Body of pancreas (tissue), 4 donors: ENCODE data around the gene HS3ST5. TPM values are rescaled to one million over a fixed set of nuclear protein-coding genes. Genes with fewer than 3 reads are reported as not detected.
"Not testable (repeated sequence)": the region's sequence is repeated elsewhere in the genome, so short reads cannot be mapped to it uniquely, and the experiment has no call there.

Experiments
- ATAC-seq: fragments of 150-250 bp; one replicate; pipeline ENCODE4 v1.9.1; 2016
- DNase-seq, 4 donors: peaks; one replicate each; pipeline ENCODE4 v3.0.0-alpha.2; 2019
- H3K27ac ChIP-seq, 4 donors: fragments of 200-600 bp; sonication (generic); 1 replicate in 3 of 4; 2 replicates in 1 of 4; pipeline versions ENCODE4 v1.5.1 to v1.6.1; 2016 to 2019; ENCODE audit warnings: mild to moderate bottlenecking in 1 of 4, mixed read lengths in 1 of 4, moderate library complexity in 1 of 4
- H3K27me3 ChIP-seq, 2 donors: fragments of 200-600 bp; sonication (generic); one replicate each; pipeline ENCODE4 v1.6.0; 2016; ENCODE audit warnings: mild to moderate bottlenecking in 1 of 2
- H3K36me3 ChIP-seq, 2 donors: fragments of 200-600 bp; sonication (generic); replicated peaks in 1 of 2; 2 replicates each; pipeline ENCODE4 v1.5.1; 2016; ENCODE audit warnings: low read depth in 2 of 2; ENCODE audit not compliant: insufficient read depth in 1 of 2
- H3K4me1 ChIP-seq: fragments of 200-600 bp; sonication (generic); one replicate; pipeline ENCODE4 v1.6.0; 2016
- H3K4me3 ChIP-seq, 2 donors: fragments of 200-600 bp; sonication (generic); 1 replicate in 1 of 2; 2 replicates in 1 of 2; pipeline ENCODE4 v1.5.1; 2016 to 2019
- H3K9me3 ChIP-seq, 3 donors: fragments of 200-600 bp; sonication (generic); 1 replicate in 2 of 3; 2 replicates in 1 of 3; pipeline ENCODE4 v1.5.1; 2016
- POLR2A ChIP-seq, 3 donors: fragments of 450-650 bp; IDR thresholded peaks; one replicate each; pipeline ENCODE4 v1.6.1; 2016; ENCODE audit warnings: antibody characterized with exemption in 3 of 3, mild to moderate bottlenecking in 2 of 3
- WGBS, 2 donors: methylation state at CpG; one replicate each; pipeline ENCODE4 v1.1.5; 2017; 5-methylcytosine and 5-hydroxymethylcytosine counted together
- intact Hi-C: fragments of 100-400 bp; cut with DNase I; formaldehyde crosslinking; loops from one replicate; pipeline ENCODE4 v1.15.1; 2023
- total RNA-seq, 2 donors: library from RNA; depleted of rRNA; stranded (reverse); fragments of >200 nt; gene quantifications; one replicate each; pipeline ENCODE4 v1.1.0, GENCODE V29; 2016
- TF ChIP-seq, protein P1 (sequence below), 7 experiments: fragments of 450-650 bp in 4 of 7; fragments of 200-600 bp in 3 of 7; sonication (generic) in 3 of 7; IDR thresholded peaks; one replicate each; pipeline ENCODE4 v1.5.1; 2016 to 2019; ENCODE audit warnings: antibody characterized with exemption in 7 of 7

Gene HS3ST5
- total RNA-seq, 2 donors from 2014 or later = 0.26 TPM; not detected in 1

DNA sequence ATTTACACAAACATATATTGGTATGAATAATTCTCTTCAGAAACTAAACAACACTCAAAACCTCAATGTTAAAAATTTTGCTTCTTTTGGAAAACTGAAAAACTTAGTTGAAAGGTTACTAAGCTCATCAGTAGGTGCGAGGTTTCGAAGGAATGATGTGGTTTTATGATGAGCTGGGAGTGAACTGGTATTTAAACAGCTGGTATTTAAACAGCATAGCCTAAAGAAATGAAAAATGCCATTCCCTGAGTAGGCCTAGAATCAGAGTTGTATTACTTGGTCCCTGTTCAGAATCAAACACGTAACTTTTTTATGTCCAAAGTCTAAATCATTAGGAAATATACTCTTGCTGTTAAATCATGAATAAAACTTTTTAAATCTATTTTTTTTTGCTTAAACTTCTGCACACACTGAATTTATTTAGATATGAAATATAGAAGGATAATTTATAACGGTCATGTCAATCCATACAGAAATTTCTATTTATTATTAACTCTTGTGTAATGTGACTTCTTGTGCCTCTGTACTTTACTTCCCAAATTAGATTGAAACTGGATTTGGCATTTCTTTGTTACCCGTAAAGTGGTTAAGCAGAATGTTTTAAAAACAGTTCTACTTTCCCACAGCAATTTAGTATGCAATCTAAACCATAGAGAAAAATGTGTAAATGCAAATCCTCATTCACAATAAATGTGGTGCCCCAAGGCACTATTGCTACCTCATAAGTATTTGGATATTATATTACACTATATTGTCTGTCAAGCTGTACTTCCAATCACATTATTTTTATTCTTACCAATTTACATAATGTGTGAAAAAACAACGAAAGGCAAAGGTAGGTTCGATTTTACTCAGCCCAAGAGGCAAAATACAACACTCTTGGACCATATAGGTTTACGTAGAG is 124.1 kb downstream of the HS3ST5 start:
- intact Hi-C loops = no loop called here
- Histone ChIP-seq H3K27ac (no peak overlapping the region), H3K9me3 (no peaks in the 10 kb centered on the region), H3K4me1 (no peaks in the 10 kb centered on the region), H3K36me3 (no peaks in the 10 kb centered on the region), H3K27me3 (no peaks in the 10 kb centered on the region), H3K4me3 (no peak overlapping the region)
- ATAC-seq (no peak), DNase-seq (no peak)
- no peak for TF ChIP-seq POLR2A (IDR thresholded peaks at IDR 0.05)
- TF ChIP-seq, protein P1, sequence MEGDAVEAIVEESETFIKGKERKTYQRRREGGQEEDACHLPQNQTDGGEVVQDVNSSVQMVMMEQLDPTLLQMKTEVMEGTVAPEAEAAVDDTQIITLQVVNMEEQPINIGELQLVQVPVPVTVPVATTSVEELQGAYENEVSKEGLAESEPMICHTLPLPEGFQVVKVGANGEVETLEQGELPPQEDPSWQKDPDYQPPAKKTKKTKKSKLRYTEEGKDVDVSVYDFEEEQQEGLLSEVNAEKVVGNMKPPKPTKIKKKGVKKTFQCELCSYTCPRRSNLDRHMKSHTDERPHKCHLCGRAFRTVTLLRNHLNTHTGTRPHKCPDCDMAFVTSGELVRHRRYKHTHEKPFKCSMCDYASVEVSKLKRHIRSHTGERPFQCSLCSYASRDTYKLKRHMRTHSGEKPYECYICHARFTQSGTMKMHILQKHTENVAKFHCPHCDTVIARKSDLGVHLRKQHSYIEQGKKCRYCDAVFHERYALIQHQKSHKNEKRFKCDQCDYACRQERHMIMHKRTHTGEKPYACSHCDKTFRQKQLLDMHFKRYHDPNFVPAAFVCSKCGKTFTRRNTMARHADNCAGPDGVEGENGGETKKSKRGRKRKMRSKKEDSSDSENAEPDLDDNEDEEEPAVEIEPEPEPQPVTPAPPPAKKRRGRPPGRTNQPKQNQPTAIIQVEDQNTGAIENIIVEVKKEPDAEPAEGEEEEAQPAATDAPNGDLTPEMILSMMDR (IDR thresholded peaks at IDR 0.05) = no peak
- WGBS, 2 donors = 60 to 64% methylated on average over 8 of the region's 8 CpGs

DNA sequence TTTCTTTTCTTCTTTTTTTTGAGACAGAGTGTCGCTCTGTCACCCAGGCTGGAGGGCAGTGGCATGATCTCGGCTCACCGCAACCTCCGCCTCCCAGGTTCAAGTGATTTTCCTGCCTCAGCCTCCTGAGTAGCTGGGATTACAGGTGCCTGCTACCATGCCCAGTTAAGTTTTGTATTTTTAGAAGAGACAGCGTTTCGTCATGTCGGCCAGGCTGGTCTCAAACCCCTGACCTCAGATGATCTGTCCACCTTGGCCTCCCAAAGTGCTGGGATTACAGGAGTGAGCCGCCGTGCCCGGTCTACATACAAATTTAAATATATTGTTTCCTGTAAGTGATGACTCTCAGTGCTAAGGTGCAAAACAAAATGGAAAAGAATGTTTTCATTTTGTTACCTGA is 124.8 kb downstream of the HS3ST5 start:
- WGBS, 2 donors = 80 to 96% methylated on average over 10 of the region's 10 CpGs
- ATAC-seq, H3K4me1 ChIP-seq, H3K36me3 ChIP-seq, H3K27ac ChIP-seq, H3K4me3 ChIP-seq, H3K27me3 ChIP-seq, DNase-seq, H3K9me3 ChIP-seq, intact Hi-C loops: not testable (repeated sequence)

DNA sequence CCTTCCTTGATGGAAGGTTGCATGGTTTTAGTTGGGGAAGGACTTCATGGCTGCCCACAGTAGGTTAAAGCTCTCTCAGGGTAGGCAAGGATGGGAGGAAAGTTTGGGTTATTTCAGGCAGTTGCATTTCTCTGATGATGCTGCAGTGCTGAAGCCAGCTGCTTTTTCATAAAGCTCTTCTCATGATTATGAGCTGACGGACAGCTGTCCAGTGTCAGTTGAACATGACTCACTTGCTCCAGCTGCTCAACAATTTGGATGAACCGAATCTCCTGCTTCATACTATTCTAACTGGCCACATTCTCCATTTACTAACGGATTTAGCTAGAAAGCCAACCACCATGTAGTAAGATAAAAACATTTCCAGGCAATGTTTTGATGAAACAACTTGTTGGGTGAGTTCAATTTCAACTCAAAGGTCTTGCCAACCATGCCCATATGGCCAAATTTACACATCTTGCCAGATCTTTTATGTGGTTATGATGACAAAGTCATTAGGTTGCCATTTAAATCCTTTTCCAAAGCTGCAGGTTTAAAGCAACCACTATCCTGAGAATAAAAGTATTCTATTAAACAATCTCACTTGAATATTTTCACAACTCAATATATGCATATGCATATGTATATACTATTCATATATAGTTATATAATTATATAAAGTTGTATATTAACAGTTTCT is 125.9 kb downstream of the HS3ST5 start:
- Histone ChIP-seq H3K9me3 (no peaks in the 10 kb centered on the region), H3K27me3 (no peaks in the 10 kb centered on the region), H3K27ac (no peak overlapping the region), H3K4me3 (no peak overlapping the region), H3K4me1 (no peaks in the 10 kb centered on the region), H3K36me3 (no peaks in the 10 kb centered on the region)
- intact Hi-C loops = no loop called here
- no peak for DNase-seq
- ATAC-seq = no peak
- 77 to 90% methylated on average over 3 of the region's 3 CpGs for WGBS, 2 donors
- TF ChIP-seq POLR2A (IDR thresholded peaks at IDR 0.05) = no peak
- TF ChIP-seq, protein P1 (IDR thresholded peaks at IDR 0.05) = no peak

DNA sequence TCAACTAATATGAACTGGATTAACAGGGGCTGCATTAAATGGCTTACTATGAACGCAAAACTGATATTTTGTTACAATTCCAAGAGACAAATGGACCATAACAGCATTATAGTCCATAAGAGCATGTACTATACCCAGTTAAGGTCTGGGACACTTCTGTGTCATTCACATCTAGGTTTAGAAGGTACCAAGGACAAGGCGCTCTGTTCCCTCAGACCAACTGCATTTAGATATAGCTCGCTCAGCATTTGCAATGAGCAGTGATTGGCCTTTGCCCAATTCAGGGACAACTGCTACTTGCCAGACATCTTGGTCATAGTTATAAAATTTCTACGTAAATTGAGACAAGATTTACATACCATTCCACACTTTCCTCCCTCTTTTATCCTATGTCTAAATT is 132.4 kb downstream of the HS3ST5 start:
- DNase-seq (no peak), ATAC-seq (no peak)

DNA sequence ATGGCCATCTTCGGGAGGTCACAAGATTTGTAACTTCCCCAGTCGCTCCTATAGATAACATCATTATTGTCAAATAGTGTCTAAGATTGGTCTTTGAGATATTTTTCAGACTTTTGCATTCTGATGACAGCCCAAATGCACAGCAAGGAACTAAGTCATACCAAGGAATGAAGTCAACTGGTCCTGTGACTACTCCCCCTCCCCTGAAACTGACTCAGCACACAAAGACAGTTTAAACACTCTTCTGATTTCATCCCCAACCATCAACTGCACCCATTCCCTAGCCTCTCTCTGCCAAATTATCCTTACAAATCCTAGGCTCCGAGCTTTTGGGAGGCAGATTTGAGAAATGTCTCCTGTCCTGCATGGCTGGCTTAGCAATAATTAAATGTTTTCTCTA is 139.4 kb downstream of the HS3ST5 start:
- DNase-seq = no peak
- no peaks in the 10 kb centered on the region for H3K4me1 ChIP-seq
- no peaks in the 10 kb centered on the region for H3K36me3 ChIP-seq
- H3K4me3 ChIP-seq = no peak overlapping the region
- H3K27me3 ChIP-seq = no peaks in the 10 kb centered on the region
- no peaks in the 10 kb centered on the region for H3K9me3 ChIP-seq
- 75 to 83% methylated on average over 3 of the region's 3 CpGs for WGBS, 2 donors
- H3K27ac ChIP-seq = no peak overlapping the region
- intact Hi-C loops = no loop called here
- ATAC-seq = no peak
- no peak for TF ChIP-seq POLR2A (IDR thresholded peaks at IDR 0.05)
- TF ChIP-seq, protein P1 (IDR thresholded peaks at IDR 0.05) = no peak

More for the DNA sequence above, 132.4 kb downstream of the HS3ST5 start:
- intact Hi-C loops = no loop called here
- no peak overlapping the region for H3K4me3 ChIP-seq
- TF ChIP-seq POLR2A (IDR thresholded peaks at IDR 0.05) = no peak
- TF ChIP-seq, protein P1 (IDR thresholded peaks at IDR 0.05) = no peak
- no peaks in the 10 kb centered on the region for H3K4me1 ChIP-seq
- no peak overlapping the region for H3K27ac ChIP-seq
- H3K36me3 ChIP-seq = no peaks in the 10 kb centered on the region
- no peaks in the 10 kb centered on the region for H3K27me3 ChIP-seq
- no peaks in the 10 kb centered on the region for H3K9me3 ChIP-seq
- 92 to 96% methylated on average over 4 of the region's 4 CpGs for WGBS, 2 donors
